SU-DHL-6 (cell line): ENCODE results near the gene WWC1.

ENCODE experiments used
- EZH2phosphoT487 ChIP-seq: fragments of 200-600 bp; sonication (generic), shearing (Covaris generic); conservative IDR thresholded peaks from 2 replicates; pipeline ENCODE4 v1.6.1; 2018; ENCODE audit warnings: mild to moderate bottlenecking, antibody characterized with exemption, low read length, moderate library complexity, mixed read lengths
- TF ChIP-seq, protein P1 (sequence below): fragments of 200-600 bp; sonication (generic); IDR thresholded peaks from one replicate; pipeline ENCODE4 v1.5.1; 2017; ENCODE audit warnings: antibody characterized with exemption, mild to moderate bottlenecking, low read length, moderate library complexity; ENCODE audit not compliant: insufficient read depth, poor library complexity, severe bottlenecking

DNA sequence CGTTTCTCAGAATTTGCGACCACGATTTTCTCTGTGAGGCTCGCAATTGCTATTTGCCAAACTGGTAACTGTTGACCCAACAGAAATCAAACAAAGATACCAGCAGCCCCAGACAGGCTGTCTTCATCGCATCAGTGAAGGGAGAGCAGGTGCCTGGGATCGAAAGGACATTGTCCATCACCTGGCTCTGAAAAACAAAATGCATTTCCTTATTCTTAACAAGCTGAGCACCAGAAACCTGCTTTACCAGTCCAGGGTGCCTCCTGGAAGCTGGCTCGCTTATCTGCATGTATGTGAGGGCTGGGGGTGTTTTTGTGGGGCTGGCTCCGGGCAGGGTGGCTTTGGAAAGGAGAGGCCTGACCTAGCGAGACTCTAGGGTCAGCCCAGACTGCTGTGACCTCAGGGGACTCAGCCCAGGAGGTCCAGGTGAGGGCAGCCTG is 24.7 kb downstream of the WWC1 start:
- TF ChIP-seq, protein P1, sequence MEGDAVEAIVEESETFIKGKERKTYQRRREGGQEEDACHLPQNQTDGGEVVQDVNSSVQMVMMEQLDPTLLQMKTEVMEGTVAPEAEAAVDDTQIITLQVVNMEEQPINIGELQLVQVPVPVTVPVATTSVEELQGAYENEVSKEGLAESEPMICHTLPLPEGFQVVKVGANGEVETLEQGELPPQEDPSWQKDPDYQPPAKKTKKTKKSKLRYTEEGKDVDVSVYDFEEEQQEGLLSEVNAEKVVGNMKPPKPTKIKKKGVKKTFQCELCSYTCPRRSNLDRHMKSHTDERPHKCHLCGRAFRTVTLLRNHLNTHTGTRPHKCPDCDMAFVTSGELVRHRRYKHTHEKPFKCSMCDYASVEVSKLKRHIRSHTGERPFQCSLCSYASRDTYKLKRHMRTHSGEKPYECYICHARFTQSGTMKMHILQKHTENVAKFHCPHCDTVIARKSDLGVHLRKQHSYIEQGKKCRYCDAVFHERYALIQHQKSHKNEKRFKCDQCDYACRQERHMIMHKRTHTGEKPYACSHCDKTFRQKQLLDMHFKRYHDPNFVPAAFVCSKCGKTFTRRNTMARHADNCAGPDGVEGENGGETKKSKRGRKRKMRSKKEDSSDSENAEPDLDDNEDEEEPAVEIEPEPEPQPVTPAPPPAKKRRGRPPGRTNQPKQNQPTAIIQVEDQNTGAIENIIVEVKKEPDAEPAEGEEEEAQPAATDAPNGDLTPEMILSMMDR = no peak
- no peak for TF ChIP-seq EZH2phosphoT487
